Mesodermal cell (in vitro differentiated cells): ENCODE results near the gene GALNT17.

ENCODE experiments used
- H3K27ac ChIP-seq: 2 replicates; pipeline ENCODE4 v1.7.0; 2013; ENCODE audit warnings: mild to moderate bottlenecking, low read depth, low read length, moderate library complexity; ENCODE audit not compliant: severe bottlenecking
- H3K36me3 ChIP-seq: 2 replicates; pipeline ENCODE4 v1.7.1; 2013; ENCODE audit warnings: mild to moderate bottlenecking, low read length, moderate library complexity; ENCODE audit not compliant: control insufficient read depth, insufficient read depth
- H3K4me1 ChIP-seq: one replicate; pipeline ENCODE4 v1.7.1; 2013; ENCODE audit warnings: mild to moderate bottlenecking, low read length; ENCODE audit not compliant: insufficient read depth, control insufficient read depth, poor library complexity, severe bottlenecking
- H3K4me3 ChIP-seq: 2 replicates; pipeline ENCODE4 v1.7.0; 2013; ENCODE audit warnings: low read length, control low read depth, mild to moderate bottlenecking; ENCODE audit not compliant: insufficient read depth, poor library complexity, severe bottlenecking; ENCODE audit errors: extremely low read depth
- H3K9me3 ChIP-seq: 2 replicates; pipeline ENCODE4 v1.7.1; 2013; ENCODE audit warnings: mild to moderate bottlenecking, low read length, moderate library complexity; ENCODE audit not compliant: control insufficient read depth
- WGBS, 2 experiments: methylation state at CpG; one replicate each; pipeline ENCODE4 v1.1.5; 2013; ENCODE audit warnings: missing lambda C conversion rate in 2 of 2; ENCODE audit not compliant: insufficient coverage in 2 of 2; 5-methylcytosine and 5-hydroxymethylcytosine counted together

Gene GALNT17

GRCh38 chr7:71548746-71549145, 416.8 kb downstream of the GALNT17 start:
- Histone ChIP-seq H3K4me3 (no peak overlapping the region), H3K36me3 (no peaks in the 10 kb centered on the region), H3K27ac (no peak overlapping the region), H3K4me1 (no peaks in the 10 kb centered on the region), H3K9me3 (peaks cover 3% of the 10 kb centered on the region)
- WGBS, 2 experiments: 89 to 100% methylated on average over 2 to 3 of the region's 3 CpGs

- H3K27ac ChIP-seq: no peak overlapping the region
- H3K4me3 ChIP-seq: no peak overlapping the region
- peaks cover 3% of the 10 kb centered on the region for H3K9me3 ChIP-seq
- WGBS, 2 experiments: no CpG with 5 or more reads among the region's 1 CpG
- H3K4me1 ChIP-seq: no peaks in the 10 kb centered on the region
- no peaks in the 10 kb centered on the region for H3K36me3 ChIP-seq
These were observed 421.4 kb downstream of the GALNT17 start for GRCh38 chr7:71553306-71553705.

- no peak overlapping the region for H3K4me3 ChIP-seq
- H3K4me1 ChIP-seq: peaks cover 3% of the 10 kb centered on the region
- 88 to 95% methylated on average over 8 of the region's 8 CpGs for WGBS, 2 experiments
- no peak overlapping the region for H3K27ac ChIP-seq
- H3K36me3 ChIP-seq: no peaks in the 10 kb centered on the region
- H3K9me3 ChIP-seq: peaks cover 3% of the 10 kb centered on the region
These were observed 423.8 kb downstream of the GALNT17 start for GRCh38 chr7:71555758-71556157.

- Histone ChIP-seq H3K4me1 (peaks cover 3% of the 10 kb centered on the region), H3K4me3 (no peak overlapping the region), H3K9me3 (no peaks in the 10 kb centered on the region), H3K27ac (no peak overlapping the region), H3K36me3 (no peaks in the 10 kb centered on the region)
- WGBS, 2 experiments: 26 to 42% methylated on average over 4 to 5 of the region's 6 CpGs
These were observed 427.1 kb downstream of the GALNT17 start for GRCh38 chr7:71558806-71559613.

- no peaks in the 10 kb centered on the region for H3K9me3 ChIP-seq
- WGBS, 2 experiments: 88 to 89% methylated on average over 8 to 9 of the region's 10 CpGs
- H3K4me3 ChIP-seq: no peak overlapping the region
- H3K27ac ChIP-seq: no peak overlapping the region
- H3K4me1 ChIP-seq: peaks cover 3% of the 10 kb centered on the region
- H3K36me3 ChIP-seq: no peaks in the 10 kb centered on the region
These were observed 428.5 kb downstream of the GALNT17 start for GRCh38 chr7:71560354-71560995.

GRCh38 chr7:71563276-71563675, 431.3 kb downstream of the GALNT17 start:
- H3K9me3 ChIP-seq: no peaks in the 10 kb centered on the region
- no peaks in the 10 kb centered on the region for H3K36me3 ChIP-seq
- no peak overlapping the region for H3K4me3 ChIP-seq
- peaks cover 3% of the 10 kb centered on the region for H3K4me1 ChIP-seq
- WGBS, 2 experiments: 66 to 97% methylated on average over 3 of the region's 6 CpGs
- no peak overlapping the region for H3K27ac ChIP-seq

- WGBS, 2 experiments: 88 to 93% methylated on average over 4 of the region's 8 CpGs
- H3K9me3 ChIP-seq: no peaks in the 10 kb centered on the region
- H3K4me1 ChIP-seq: no peaks in the 10 kb centered on the region
- no peaks in the 10 kb centered on the region for H3K36me3 ChIP-seq
- H3K4me3 ChIP-seq: no peak overlapping the region
- H3K27ac ChIP-seq: no peak overlapping the region
These were observed 434.4 kb downstream of the GALNT17 start for GRCh38 chr7:71566376-71566775.

- Histone ChIP-seq H3K9me3 (no peaks in the 10 kb centered on the region), H3K4me3 (no peak overlapping the region), H3K4me1 (no peaks in the 10 kb centered on the region), H3K36me3 (no peaks in the 10 kb centered on the region), H3K27ac (no peak overlapping the region)
- 67 to 80% methylated on average over 4 to 5 of the region's 6 CpGs for WGBS, 2 experiments
These were observed 435.0 kb downstream of the GALNT17 start for GRCh38 chr7:71566991-71567390.

- Histone ChIP-seq H3K36me3 (no peaks in the 10 kb centered on the region), H3K27ac (no peak overlapping the region), H3K4me3 (no peak overlapping the region), H3K9me3 (no peaks in the 10 kb centered on the region), H3K4me1 (no peaks in the 10 kb centered on the region)
- WGBS, 2 experiments: 60 to 75% methylated on average over 1 to 2 of the region's 2 CpGs
These were observed 442.4 kb downstream of the GALNT17 start for GRCh38 chr7:71574153-71574860.

- H3K4me1 ChIP-seq: no peaks in the 10 kb centered on the region
- no peak overlapping the region for H3K27ac ChIP-seq
- no peaks in the 10 kb centered on the region for H3K9me3 ChIP-seq
- H3K4me3 ChIP-seq: no peak overlapping the region
- 79 to 95% methylated on average over 1 of the region's 1 CpG for WGBS, 2 experiments
- no peaks in the 10 kb centered on the region for H3K36me3 ChIP-seq
These were observed 448.1 kb downstream of the GALNT17 start for GRCh38 chr7:71580027-71580426.
